SK-N-SH (cell line): ENCODE results near the gene DAZ2. TPM values are rescaled to one million over a fixed set of nuclear protein-coding genes. Genes with fewer than 3 reads are reported as not detected.
"Not testable (repeated sequence)": the region's sequence is repeated elsewhere in the genome, so short reads cannot be mapped to it uniquely, and the experiment has no call there.

Experiments
- CTCF ChIA-PET: fragments of 300-600, 350-600 bp; formaldehyde crosslinking; extraction: SDS; loops from one replicate; lab custom pipeline; 2021; lab: Yijun Ruan, JAX
- POLR2A ChIA-PET: fragments of 350-600 bp; sonication (Branson Sonifier 250); formaldehyde crosslinking; extraction: SDS; loops from one replicate; lab custom pipeline; 2020; ENCODE audit warnings: antibody characterized with exemption, inconsistent platforms; lab: Yijun Ruan, JAX
- DNase-seq: peaks from one replicate; pipeline ENCODE4 v3.0.0; 2012
- H2AFZ ChIP-seq: fragments of 200-600 bp; sonication (generic); 2 replicates; pipeline ENCODE4 v1.8.1; 2016; ENCODE audit warnings: antibody characterized with exemption, mild to moderate bottlenecking, low read depth
- H3F3A ChIP-seq: fragments of 200-600 bp; sonication (generic); replicated peaks from 2 replicates; pipeline ENCODE3; 2016; ENCODE audit warnings: antibody characterized with exemption, mild to moderate bottlenecking; ENCODE audit not compliant: insufficient read depth
- H3K27ac ChIP-seq, 2 experiments: fragments of 200-500 bp in 1 of 2; fragments of 200-600 bp in 1 of 2; sonication (Bioruptor generic) in 1 of 2; sonication (generic), shearing (Covaris generic) in 1 of 2; 2 replicates each; pipeline versions ENCODE4 v1.5.1 to v1.6.1; 2014 to 2016; ENCODE audit warnings: low read depth in 2 of 2, inconsistent platforms in 1 of 2, low read length in 1 of 2, mild to moderate bottlenecking in 1 of 2, mixed read lengths in 1 of 2
- H3K27me3 ChIP-seq: fragments of 200-600 bp; sonication (generic), shearing (Covaris generic); 2 replicates; pipeline ENCODE4 v1.6.1; 2016; ENCODE audit warnings: mixed run types; ENCODE audit not compliant: insufficient read depth
- H3K36me3 ChIP-seq, 2 experiments: fragments of 200-500 bp in 1 of 2; fragments of 200-600 bp in 1 of 2; sonication (Bioruptor generic) in 1 of 2; sonication (generic) in 1 of 2; replicated peaks in 1 of 2; 2 replicates each; pipeline versions ENCODE3 to v1.5.1; 2014 to 2016; ENCODE audit warnings: low read length in 1 of 2, mild to moderate bottlenecking in 1 of 2; ENCODE audit not compliant: insufficient read depth in 2 of 2, control insufficient read depth in 1 of 2
- H3K4me1 ChIP-seq, 2 experiments: fragments of 200-500 bp in 1 of 2; fragments of 200-600 bp in 1 of 2; sonication (Bioruptor generic) in 1 of 2; sonication (generic), shearing (Covaris generic) in 1 of 2; 2 replicates each; pipeline versions ENCODE4 v1.5.1 to v1.6.1; 2014 to 2016; ENCODE audit warnings: low read depth in 1 of 2, low read length in 1 of 2, mixed run types in 1 of 2; ENCODE audit not compliant: insufficient read depth in 2 of 2, control insufficient read depth in 1 of 2
- H3K4me2 ChIP-seq: fragments of 200-600 bp; sonication (generic), shearing (Covaris generic); 2 replicates; pipeline ENCODE4 v1.6.1; 2017; ENCODE audit warnings: mixed run types
- H3K4me3 ChIP-seq, 2 experiments: fragments of 200-500 bp in 1 of 2; fragments of 200-600 bp in 1 of 2; sonication (Bioruptor generic) in 1 of 2; sonication (generic), shearing (Covaris generic) in 1 of 2; 2 replicates each; pipeline versions ENCODE4 v1.5.1 to v1.8.1; 2014 to 2016; ENCODE audit warnings: low read depth in 2 of 2, inconsistent platforms in 1 of 2, low read length in 1 of 2, mild to moderate bottlenecking in 1 of 2, mixed read lengths in 1 of 2, moderate library complexity in 1 of 2
- H3K79me2 ChIP-seq: fragments of 200-600 bp; sonication (generic); 2 replicates; pipeline ENCODE4 v1.8.1; 2017; ENCODE audit warnings: mild to moderate bottlenecking; ENCODE audit not compliant: insufficient read depth
- H3K9ac ChIP-seq: fragments of 200-600 bp; sonication (generic); 2 replicates; pipeline ENCODE4 v1.6.1; 2017; ENCODE audit warnings: mixed run types
- H3K9me2 ChIP-seq: fragments of 200-600 bp; sonication (generic); 2 replicates; pipeline ENCODE4 v1.6.1; 2017; ENCODE audit warnings: mixed run types
- H3K9me3 ChIP-seq: fragments of 200-600 bp; sonication (generic); 2 replicates; pipeline ENCODE4 v1.6.1; 2017; ENCODE audit warnings: mixed run types, mild to moderate bottlenecking, moderate library complexity
- H4K20me1 ChIP-seq: fragments of 200-600 bp; sonication (generic); 2 replicates; pipeline ENCODE4 v1.6.1; 2017; ENCODE audit warnings: mild to moderate bottlenecking, mixed run types; ENCODE audit not compliant: insufficient read depth
- WGBS: methylation state at CpG from one replicate; pipeline ENCODE4 v1.1.6; 2017; ENCODE audit warnings: low lambda C conversion rate; 5-methylcytosine and 5-hydroxymethylcytosine counted together
- polyA plus RNA-seq, 3 experiments: library from polyadenylated mRNA; depleted of rRNA; stranded (reverse); fragments of >200 nt; gene quantifications; 2 replicates each; pipeline ENCODE4 v1.2.3, GENCODE V29; 2012

DAZ2 gene
- polyA plus RNA-seq (2012; rRNA removed): not detected in 2 replicates
- not detected in 2 replicates for polyA plus RNA-seq (2012; cell fraction: cytosol; rRNA removed)
- not detected in 2 replicates for polyA plus RNA-seq (2012; cell fraction: nucleus; rRNA removed)

- H3K27me3 ChIP-seq, H4K20me1 ChIP-seq, H3K36me3 ChIP-seq, H3K9me3 ChIP-seq, H2AFZ ChIP-seq, H3K27ac ChIP-seq, H3K4me3 ChIP-seq, H3K9ac ChIP-seq, CTCF ChIA-PET, H3K9me2 ChIP-seq, H3K4me1 ChIP-seq, POLR2A ChIA-PET, H3K4me2 ChIP-seq, H3K79me2 ChIP-seq, DNase-seq, H3F3A ChIP-seq: not testable (repeated sequence)
- WGBS: no CpG with 5 or more reads among the region's 23 CpGs
Measured at GRCh38 chrY:23219233-23219632, at the start of gene DAZ2. DAZ2 (plus strand) TSS chrY:23219533; CDS start chrY:23219741, 208 bp downstream.

GRCh38 chrY:23198908-23199307 is 20.4 kb upstream of the DAZ2 start, which contains the start of gene DAZ1:
DAZ1 (minus strand) TSS chrY:23199008; CDS start chrY:23198800, 208 bp downstream.
- H3K79me2 ChIP-seq, H3K4me2 ChIP-seq, H4K20me1 ChIP-seq, H3K9me2 ChIP-seq, POLR2A ChIA-PET, H3K4me3 ChIP-seq, H3K9me3 ChIP-seq, DNase-seq, H2AFZ ChIP-seq, H3K27ac ChIP-seq, CTCF ChIA-PET, H3F3A ChIP-seq, H3K36me3 ChIP-seq, H3K9ac ChIP-seq, H3K27me3 ChIP-seq, H3K4me1 ChIP-seq: not testable (repeated sequence)
- WGBS: no CpG with 5 or more reads among the region's 23 CpGs

GRCh38 chrY:23207455-23207854 is 11.9 kb upstream of the DAZ2 start:
- H2AFZ ChIP-seq, H3K36me3 ChIP-seq, H3K9me3 ChIP-seq, H3K9ac ChIP-seq, DNase-seq, H3K4me2 ChIP-seq, H3F3A ChIP-seq, CTCF ChIA-PET, H3K79me2 ChIP-seq, H3K4me3 ChIP-seq, POLR2A ChIA-PET, H3K9me2 ChIP-seq, H3K27me3 ChIP-seq, H4K20me1 ChIP-seq, H3K4me1 ChIP-seq, H3K27ac ChIP-seq: not testable (repeated sequence)
- WGBS: no CpG with 5 or more reads among the region's 4 CpGs

GRCh38 chrY:23209802-23210495 is 9.4 kb upstream of the DAZ2 start:
- POLR2A ChIA-PET, H3K4me2 ChIP-seq: not testable (repeated sequence)

GRCh38 chrY:23210681-23211080 is 8.7 kb upstream of the DAZ2 start:
- H3K9me2 ChIP-seq, H3K36me3 ChIP-seq, H2AFZ ChIP-seq, CTCF ChIA-PET, H3K4me1 ChIP-seq, H4K20me1 ChIP-seq, H3K4me2 ChIP-seq, DNase-seq, H3K79me2 ChIP-seq, H3K9me3 ChIP-seq, H3K27me3 ChIP-seq, H3K9ac ChIP-seq, H3F3A ChIP-seq, H3K27ac ChIP-seq, POLR2A ChIA-PET, H3K4me3 ChIP-seq: not testable (repeated sequence)
- WGBS: no CpG with 5 or more reads among the region's 4 CpGs

More at GRCh38 chrY:23209802-23210495, 9.4 kb upstream of the DAZ2 start:
- H3K4me3 ChIP-seq, DNase-seq, H3K36me3 ChIP-seq, H3K4me1 ChIP-seq, H3F3A ChIP-seq, H3K9ac ChIP-seq, H4K20me1 ChIP-seq, H3K27me3 ChIP-seq, H3K27ac ChIP-seq, H2AFZ ChIP-seq, H3K79me2 ChIP-seq, H3K9me3 ChIP-seq, CTCF ChIA-PET, H3K9me2 ChIP-seq: not testable (repeated sequence)
- WGBS: no CpG with 5 or more reads among the region's 4 CpGs
